DMS53 treated with DMSO at 0.1 percent for 48 hours (cell line): ENCODE measurements around the gene CYP51A1.
A peak's percentile ranks its signal among the peaks of the same experiment; 100 is the strongest.
"Not testable (repeated sequence)": the region's sequence is repeated elsewhere in the genome, so short reads cannot be mapped to it uniquely, and the experiment has no call there.

Experiments used
- DNase-seq: peaks from one replicate; lab custom pipeline; 2025; ENCODE audit not compliant: unreplicated experiment; lab: John Stamatoyannopoulos, UW

Gene CYP51A1

DNA sequence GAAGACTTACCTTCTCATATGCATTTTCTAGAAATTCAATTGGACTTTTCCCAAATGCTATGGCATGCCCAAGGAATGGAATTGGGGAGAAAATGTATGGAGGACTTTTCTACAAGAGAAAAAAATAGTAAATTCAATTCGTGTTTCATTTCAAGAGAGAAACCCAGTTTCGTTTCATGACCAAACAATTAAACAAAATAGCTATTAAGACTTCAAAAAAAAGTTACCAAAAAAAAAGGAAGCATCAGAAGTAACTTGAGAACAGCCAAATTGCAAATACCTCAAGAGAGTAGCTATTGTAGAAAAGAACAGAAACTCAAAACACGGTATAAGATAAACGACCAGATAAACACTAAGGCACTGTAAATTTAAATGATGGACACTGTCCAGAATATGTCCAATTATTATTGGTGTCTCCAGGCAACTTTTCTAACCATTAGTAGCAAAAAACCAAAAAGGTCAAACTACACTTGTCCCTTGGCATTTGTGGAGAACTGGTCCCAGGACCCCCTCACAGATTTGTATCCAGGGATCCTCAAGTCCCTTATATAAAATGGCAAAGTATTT is 2.4 kb downstream of the CYP51A1 start:
- DNase-seq = no peak

DNA sequence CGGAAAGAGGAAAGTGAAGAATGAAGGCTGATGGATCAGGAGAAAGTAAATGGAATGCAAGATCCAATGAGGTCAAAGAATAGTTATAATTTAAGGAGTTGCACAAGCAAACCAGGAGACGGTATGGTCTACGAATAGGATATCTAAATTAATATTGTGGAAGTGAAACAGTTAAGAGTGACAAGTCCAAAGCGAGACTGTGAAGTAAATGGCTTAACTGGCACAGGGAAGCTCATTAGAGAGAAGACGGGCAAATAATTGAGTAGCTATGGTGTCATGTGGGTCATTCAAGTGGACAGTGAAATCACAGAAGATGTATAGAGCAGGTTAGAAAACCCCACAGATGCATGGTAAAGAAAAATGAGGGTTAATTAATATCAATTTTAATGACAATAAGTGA is 3.2 kb downstream of the CYP51A1 start:
- DNase-seq = no peak

DNA sequence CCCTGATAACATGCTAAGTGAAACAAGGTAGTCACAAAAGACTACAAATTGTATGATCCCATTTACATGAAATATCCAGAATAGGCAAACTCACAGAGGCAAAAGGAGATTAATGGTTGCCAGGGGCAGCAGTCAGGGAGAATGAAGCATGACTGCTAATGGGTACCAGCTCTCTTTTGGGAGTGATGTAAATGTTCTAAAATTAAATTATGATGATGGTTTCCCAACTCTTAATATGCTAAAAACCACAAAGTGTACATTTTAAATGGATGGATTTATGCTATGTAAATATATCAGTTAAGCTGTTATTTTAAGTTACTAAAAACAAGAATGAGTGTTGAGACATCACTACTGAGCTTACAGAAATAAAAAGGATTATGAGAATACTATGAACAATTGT is 12.6 kb downstream of the CYP51A1 start:
- no peak for DNase-seq

DNA sequence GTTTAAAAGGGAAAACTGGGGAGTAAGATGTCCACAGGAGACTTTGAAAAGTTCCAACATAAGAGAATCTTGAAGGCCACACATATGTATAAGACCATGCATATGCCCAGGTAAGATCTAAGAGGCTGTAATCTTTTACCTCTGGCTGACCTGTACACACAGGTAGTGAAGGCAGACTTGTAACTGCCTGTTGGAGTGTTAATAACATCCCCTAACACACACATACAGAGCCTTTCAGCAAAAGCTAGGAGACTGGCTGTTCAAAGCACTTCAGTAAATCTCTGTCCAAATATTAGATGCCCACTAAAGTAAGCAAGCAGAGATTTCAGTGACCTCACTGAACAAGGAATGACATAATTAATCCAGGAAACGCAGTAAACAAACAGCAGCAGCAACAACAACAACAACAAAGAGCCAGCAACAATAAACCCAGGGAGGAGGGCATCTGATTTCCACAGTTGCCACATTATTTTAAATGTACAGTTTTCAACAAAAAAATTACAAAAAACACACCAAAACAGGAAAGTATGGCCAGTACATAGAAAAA is 15.0 kb downstream of the CYP51A1 start:
- DNase-seq = peak; percentile 94

DNA sequence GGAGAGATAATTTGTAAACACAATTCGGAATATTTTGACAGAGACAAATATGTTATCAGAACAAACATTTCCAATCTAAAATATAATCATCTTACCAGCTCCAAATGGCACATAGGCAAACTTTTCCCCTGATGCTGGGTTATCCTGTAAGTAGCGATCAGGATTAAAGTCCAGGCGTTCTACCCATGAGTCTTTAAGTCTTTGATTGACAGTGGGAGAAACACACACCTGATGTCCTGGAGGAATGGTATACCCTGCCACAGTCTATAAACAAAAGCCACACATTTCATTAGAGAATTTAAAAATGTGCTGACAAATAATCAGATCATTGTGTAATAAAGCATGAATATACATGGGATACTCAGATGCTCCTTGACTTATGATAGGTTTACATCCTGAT is 17.3 kb downstream of the CYP51A1 start:
- DNase-seq = no peak

DNA sequence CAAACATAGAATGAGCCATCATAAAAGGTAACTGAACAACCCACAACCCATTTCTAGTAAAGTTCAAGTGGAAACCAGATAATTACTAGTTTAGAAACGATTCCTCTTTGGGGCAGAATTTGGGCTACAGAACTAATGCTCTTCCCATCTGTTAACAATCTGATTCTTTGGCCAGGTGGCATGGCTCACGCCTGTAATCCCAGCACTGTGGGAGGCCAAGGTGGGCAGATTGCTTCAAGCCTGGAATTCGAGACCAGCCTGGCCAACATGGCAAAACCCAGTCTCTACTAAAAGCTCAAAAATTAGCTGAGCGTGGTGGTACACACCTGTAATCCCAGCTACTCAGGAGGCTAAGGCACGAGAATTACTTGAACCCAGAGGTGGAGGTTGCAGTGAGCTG is 18.5 kb downstream of the CYP51A1 start:
- DNase-seq = no peak

DNA sequence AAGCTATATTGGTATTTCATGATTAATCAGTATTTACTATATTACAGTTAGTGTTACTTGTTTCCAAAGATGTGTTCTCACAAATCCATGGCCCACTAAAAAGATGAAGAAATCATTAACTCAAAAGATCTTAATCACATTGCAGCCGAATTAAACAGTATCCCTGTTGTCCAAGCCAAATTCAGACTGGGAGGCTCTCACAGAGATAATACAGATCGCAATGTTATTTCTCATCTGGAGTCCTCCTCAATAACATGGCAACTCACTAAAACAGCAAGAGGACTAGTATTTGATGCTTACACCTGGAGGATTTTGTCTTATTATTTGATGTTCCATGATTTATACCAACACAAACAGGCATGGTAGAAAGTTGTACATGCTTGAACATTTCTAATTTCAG is 23.4 kb downstream of the CYP51A1 start:
- no peak for DNase-seq

DNA sequence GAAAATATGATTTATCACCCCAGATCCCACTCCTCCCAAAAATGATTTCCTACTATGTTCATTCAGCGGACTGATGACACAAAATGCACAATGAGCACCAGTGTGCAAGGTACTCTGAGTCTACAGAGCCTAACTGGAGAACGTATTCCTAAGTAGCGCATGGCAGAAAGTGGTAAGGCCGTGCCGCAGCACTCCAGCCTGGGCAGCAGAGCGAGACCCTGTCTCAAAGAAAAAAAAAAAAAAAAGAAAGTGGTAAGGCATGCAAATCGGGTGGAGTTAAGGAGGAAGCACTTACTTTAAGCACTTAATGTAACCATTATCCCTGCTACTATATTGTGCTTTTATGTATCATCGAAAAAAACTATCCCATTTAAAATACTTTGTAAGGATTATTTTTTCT is 25.5 kb downstream of the CYP51A1 start:
- DNase-seq = no peak

DNA sequence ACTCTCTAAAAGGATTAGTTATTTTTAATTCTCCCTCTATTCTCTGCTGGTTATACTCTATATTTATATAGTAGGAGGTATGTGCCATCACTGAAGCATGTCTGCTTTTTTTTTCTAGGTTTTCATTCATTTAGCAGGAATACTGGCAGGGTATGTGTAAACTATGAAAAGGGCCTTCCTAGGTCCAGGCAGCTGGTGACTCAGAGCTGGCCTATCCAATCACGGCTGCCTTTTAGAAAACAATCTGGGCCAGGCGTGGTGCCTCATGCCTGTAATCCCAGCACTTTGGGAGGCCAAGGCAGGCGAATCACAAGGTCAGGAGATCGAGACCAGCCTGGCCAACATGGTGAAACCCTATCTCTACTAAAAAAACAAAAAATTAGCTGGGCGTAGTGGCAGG is 31.4 kb downstream of the CYP51A1 start:
- not testable (repeated sequence) for DNase-seq

DNA sequence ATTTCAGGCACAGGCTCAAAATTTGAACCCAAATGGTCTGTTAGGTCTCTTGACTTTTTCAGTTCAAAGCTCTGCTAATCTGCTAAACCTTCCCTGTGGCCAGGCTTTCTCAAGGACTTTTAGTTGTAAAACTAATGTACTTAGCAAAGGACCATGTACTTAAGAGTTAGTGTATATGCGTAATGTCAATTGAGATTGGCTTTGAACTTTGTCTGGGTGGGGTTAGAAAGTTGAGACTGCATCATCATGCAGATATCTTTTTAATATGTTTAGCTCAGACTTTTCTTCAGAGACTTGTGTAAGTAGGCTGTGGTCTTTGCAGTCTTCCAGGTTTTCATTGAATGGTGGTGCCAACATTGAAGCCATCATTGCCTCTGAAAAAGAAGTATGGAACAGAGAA is 33.7 kb downstream of the CYP51A1 start:
- no peak for DNase-seq

DNA sequence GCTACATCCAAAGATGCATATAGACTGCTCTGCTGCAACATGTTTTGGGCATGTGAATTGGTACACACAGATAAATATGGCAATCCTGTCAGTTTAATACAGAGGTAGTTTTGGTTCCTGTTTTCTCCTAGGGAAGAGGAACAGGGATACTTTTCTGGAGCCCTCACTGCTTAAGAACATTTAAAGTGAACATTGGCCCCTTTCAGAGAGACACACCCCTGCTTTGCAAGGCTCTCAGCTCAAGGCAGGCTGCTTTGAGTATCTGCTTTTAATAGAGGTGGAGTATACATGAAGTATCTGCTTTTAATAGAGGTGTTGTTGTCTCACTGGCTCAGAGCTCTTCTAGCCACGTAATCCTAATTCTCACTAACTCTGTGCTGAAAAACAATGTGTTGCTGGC is 38.9 kb downstream of the CYP51A1 start:
- no peak for DNase-seq

DNA sequence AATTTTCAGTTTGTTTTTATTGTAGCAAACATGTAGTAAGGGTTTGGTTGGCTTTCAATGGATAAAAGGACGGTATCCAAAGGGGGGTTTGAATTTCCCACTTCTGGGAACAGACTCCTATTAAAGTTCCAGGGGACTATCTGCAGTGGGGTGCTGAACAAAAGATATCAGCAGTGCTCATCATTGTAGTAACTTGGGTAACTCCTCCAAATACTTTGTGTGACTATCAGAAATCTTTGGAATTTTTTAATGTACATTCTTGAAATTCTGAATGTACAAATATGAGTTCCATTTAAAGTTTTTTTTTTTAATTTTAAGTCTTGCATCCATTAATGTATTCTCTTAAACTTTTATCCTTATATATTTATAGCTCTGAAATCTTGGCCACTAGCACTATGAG is 42.1 kb downstream of the CYP51A1 start:
- no peak for DNase-seq

DNA sequence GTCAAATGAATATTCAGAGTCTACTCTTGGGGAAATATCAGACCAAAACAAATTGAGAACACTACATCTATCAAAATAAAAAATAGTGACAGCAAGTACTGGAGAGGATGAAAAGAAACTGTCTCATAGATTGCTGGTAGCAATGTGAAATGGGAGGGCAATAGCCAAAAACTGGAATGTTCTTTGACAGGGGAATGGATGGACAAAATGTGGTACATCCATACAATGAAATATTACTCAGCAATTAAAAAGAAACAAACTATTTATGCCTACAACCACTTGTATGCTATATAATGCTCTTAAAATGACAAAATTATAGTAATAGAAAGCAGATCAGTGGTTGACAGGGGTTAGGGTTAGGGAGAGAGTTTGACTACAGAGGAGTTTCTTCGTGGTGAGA is 46.0 kb downstream of the CYP51A1 start:
- DNase-seq = no peak

DNA sequence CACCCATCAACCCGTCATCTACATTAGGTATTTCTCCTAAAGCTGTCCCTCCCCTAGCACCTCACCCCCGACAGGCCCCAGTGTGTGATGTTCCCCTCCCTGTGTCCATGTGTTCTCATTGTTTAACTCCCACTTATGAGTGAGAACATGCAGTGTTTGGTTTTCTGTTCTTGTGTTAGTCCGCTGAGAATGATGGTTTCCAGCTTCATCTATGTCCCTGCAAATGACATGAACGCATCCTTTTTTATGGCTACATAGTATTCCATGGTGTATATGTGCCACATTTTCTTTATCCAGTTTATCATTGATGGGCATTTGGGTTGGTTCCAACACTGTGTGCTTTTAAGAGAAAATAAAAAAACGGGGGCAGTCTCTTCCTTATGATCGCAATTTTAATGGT is 50.4 kb downstream of the CYP51A1 start:
- not testable (repeated sequence) for DNase-seq

DNA sequence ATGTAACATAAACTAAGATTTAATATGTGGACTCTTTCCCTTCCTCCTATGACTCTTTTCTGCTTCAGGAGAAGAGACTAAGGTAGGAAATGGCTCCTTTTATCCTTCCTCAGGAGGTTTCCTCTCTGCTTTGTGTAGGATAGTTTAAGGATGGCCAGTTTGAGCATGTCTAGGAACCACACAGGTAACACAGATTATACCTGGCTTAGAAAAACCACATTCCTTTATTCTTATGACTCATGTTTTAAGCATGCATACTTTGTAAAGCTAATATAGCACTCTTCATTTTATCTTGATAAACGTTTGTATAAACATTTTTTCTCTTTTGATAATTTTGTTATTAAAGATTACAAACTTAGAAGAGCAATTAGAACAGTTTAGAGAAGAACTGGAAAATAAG is 57.8 kb downstream of the CYP51A1 start:
- DNase-seq = no peak

DNA sequence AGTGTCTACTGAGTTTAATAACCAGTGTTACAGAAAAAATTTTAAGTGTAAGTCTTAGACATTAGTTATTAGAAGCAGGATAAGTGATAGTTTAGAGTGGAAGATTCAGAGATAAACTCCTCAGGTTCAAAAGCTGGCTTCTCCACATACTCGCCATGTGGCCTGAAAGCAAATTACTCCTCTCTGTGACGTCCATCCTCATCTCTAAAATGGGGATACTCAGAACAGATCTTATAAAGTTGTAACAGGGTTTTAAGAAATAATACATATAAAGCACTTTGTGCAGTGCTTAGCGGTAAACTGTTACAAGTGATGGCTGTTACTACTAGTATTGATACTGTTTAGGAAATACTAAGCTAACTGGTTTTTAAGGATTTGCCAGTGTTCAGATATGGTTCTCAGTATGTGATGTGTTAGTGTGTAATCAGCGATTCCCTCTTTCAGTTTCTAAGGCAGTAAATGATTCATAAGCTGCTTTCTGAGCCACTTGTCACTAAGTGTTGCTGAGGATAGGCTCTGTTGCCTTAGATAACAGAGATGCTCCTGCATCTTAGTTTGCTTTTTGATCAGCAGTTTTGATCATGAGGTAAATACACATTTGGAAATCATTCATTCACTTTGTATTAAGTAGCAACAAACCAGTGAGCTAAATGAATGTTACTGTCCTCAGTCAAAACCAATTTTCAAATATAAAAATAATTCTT is 58.7 kb downstream of the CYP51A1 start:
- DNase-seq = no peak

DNA sequence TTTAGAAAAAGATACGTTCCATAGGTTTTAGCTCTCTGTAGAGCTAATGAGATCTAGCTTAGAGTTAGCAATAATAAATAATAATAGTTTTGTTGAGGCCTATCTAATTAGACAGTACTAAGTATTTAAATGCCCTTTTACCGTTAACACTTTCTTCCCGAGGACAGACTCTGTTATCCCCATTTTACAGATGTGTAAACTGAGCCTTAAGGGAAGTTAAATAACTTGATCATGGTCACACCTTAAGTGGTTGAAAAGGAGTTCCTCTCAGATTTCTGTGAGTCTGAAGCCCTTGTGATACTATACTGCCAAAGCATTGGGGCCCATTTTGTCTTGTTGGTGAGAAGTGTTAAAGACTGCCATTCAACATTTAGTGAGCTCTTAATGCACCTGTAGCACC is 61.6 kb downstream of the CYP51A1 start:
- DNase-seq = no peak

DNA sequence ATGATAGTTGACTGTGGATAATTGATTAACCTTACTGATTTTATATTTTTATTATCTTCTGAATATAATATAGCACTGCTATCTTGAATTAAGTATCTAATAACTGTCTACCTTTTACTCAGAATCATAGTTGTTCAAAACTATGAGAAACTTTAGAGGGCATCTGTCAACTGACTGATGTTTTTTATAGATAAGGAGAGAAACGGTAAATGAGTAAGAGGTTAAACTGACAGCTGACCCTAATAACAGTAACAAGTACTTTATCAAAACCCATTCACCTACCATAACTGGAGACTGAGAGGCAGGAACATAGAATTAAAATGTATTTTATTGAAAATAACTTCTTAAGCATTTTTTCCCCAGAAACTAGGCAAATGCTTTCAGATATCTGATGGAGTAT is 62.2 kb downstream of the CYP51A1 start:
- no peak for DNase-seq

DNA sequence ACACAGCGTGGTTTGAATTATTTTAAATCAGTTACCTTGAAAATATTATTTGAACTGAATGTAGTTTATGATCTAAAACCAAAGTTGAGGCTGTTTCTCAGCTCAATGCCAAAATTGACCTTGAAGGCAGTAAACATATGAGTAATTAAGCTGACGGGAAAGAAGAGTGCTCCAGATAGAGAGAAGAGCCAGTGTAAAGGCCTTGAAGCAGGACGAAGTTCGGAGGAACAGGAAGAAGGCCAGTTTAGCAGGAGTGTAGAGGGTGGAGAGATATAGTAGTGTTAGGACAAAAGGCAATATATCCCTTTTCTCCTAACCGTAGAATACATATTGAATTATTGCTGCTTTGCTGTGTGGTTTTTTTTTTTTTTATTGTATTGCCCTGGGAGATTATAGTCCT is 63.2 kb downstream of the CYP51A1 start:
- no peak for DNase-seq

DNA sequence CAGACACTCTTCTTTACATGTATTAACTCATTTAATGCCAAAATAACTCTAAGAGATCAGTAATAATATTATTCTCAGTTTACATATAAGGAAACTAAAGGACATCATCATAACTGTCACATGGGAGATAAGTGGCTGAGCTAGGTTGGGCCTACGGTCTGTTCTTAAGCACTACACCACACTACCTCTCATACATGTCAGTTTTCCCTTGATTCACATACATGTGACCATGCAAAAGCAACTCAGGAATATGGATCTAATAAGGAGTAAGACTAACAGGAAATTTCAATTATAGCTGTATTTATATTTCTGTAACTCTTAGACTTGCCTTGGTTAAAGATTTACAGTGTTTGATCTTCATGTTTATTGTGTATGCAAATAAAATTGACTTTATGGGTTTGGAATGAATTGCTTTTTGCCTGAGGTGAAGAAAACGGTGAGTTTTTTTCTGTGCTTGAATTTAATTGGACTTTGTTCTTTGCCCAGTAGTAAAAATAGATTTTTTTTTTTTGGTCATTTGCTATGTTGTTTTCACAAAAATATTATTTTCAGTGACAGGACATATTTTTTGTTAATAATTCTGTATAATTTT is 69.7 kb downstream of the CYP51A1 start:
- DNase-seq = no peak
